Ectodermal cell (in vitro differentiated cells): ENCODE measurements around the gene IL22.
"Not testable (repeated sequence)": the region's sequence is repeated elsewhere in the genome, so short reads cannot be mapped to it uniquely, and the experiment has no call there.

Experiments
- H3K27ac ChIP-seq: 2 replicates; pipeline ENCODE4 v1.7.0; 2013; ENCODE audit warnings: mild to moderate bottlenecking, low read depth, low read length; ENCODE audit not compliant: insufficient read depth, poor library complexity, severe bottlenecking
- H3K27me3 ChIP-seq: 2 replicates; pipeline ENCODE4 v1.7.0; 2013; ENCODE audit warnings: mild to moderate bottlenecking, low read length; ENCODE audit not compliant: insufficient read depth, control insufficient read depth, poor library complexity, severe bottlenecking
- H3K36me3 ChIP-seq: one replicate; pipeline ENCODE4 v1.7.0; 2013; ENCODE audit warnings: low read length; ENCODE audit not compliant: control insufficient read depth, insufficient read depth
- H3K4me1 ChIP-seq: one replicate; pipeline ENCODE4 v1.7.0; 2013; ENCODE audit warnings: low read length; ENCODE audit not compliant: control insufficient read depth, insufficient read depth
- H3K4me3 ChIP-seq: 2 replicates; pipeline ENCODE4 v1.7.0; 2013; ENCODE audit warnings: low read depth, low read length, control low read depth; ENCODE audit not compliant: insufficient read depth
- H3K9me3 ChIP-seq: 2 replicates; pipeline ENCODE4 v1.7.0; 2013; ENCODE audit warnings: mild to moderate bottlenecking, low read length, moderate library complexity; ENCODE audit not compliant: control insufficient read depth
- WGBS, 2 experiments: methylation state at CpG; one replicate each; pipeline ENCODE4 v1.1.7; 2013; ENCODE audit warnings: missing lambda C conversion rate in 2 of 2; 5-methylcytosine and 5-hydroxymethylcytosine counted together

IL22 gene

DNA sequence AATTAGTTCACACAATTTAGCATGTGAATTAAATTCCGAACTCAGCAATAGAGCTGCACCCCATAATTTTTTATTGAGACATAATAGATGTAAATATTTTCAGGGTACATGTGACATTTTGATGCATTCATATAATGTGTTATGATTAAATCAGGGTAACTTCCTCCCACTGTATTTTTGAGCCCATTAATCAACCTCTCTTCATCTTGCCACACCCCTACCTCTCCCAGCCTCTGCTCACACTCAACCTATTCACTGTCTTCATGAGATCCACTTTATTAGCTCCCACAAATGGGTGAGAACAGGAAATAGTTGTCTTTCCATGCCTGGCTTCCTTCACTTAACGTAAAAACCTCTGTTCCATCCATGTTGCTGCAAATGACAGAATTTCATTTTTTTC lies 42.5 kb downstream of the IL22 start:
- Histone ChIP-seq H3K27ac (no peak overlapping the region), H3K4me1 (no peaks in the 10 kb centered on the region)
- 87 to 99% methylated on average over 1 to 2 of the region's 2 CpGs for WGBS, 2 experiments

DNA sequence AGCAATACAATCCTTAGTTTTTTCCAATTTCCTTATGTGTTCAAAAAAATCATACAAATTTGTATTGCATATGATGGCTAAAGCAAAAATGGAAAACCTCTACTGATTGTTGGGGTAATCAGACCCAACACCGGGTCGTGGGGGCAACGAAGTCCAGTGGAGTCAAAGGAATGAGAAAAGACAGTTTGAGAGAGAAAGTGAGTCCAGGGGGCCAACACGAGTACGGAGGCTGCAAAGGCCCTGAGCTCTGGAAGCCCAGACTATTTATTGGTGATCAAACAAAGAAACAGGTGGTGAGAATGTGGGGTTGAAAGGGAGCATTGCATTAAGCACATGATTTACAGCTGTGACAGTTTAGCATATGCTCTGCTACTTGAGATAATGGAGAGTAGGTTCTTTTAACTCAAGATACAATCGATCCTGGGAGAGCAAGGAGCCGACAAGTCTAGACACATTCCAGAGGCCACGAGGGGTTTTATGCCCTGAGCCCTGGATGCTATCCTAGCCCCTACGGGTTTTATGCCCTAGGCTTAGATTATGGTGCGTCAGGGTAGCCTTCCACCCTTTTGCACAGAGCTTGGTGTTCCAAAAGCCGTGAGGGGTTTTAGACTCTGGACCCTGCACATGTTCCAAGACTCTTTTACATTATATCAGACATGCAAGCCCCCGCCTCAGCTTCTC lies 44.2 kb downstream of the IL22 start:
- not testable (repeated sequence) for H3K9me3 ChIP-seq, H3K36me3 ChIP-seq, H3K4me1 ChIP-seq, H3K4me3 ChIP-seq, H3K27me3 ChIP-seq, H3K27ac ChIP-seq
- WGBS, 2 experiments = 69 to 73% methylated on average over 11 of the region's 12 CpGs

More for the DNA sequence above, 42.5 kb downstream of the IL22 start:
- no peaks in the 10 kb centered on the region for H3K9me3 ChIP-seq
- no peaks in the 10 kb centered on the region for H3K36me3 ChIP-seq
- no peak overlapping the region for H3K4me3 ChIP-seq
- no peaks in the 10 kb centered on the region for H3K27me3 ChIP-seq

DNA sequence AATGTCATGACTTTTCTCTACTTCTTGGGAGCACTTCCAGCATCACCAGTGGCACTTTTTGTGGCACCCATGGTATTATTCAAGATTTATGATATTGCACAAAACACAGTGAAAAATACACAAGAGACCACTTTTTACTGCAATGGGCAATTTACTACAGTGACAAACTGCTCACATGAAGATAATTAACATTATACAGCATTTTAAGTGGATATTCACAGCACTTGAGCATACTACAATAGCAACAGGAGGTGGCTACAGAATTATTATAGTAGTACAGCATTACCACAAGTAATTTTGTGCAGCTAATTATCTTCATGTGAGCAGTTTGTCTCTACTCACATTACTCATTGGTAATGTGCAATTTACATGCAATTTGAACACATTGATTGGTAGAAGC lies 46.1 kb downstream of the IL22 start:
- Histone ChIP-seq H3K9me3 (no peaks in the 10 kb centered on the region), H3K4me3 (no peak overlapping the region), H3K27me3 (no peaks in the 10 kb centered on the region), H3K4me1 (no peaks in the 10 kb centered on the region), H3K27ac (no peak overlapping the region), H3K36me3 (no peaks in the 10 kb centered on the region)

DNA sequence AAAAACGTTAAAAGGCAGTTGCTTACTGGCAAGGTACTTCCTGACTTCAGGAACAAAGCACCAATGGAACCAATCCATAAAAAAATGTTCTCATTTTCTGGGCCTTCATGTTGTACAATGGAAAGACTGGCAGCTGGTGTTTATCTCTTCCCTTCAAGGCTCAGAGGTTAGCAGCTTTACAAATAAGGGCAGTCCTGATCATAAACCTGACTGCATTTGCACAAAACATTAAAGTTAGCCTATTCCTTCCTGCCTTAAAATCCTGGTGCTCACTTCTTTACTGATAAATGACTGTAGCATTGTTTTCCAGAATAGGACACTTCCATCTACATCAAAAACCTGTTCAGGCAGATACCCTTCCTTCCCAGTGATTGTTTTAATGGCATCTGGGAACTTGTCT lies 47.0 kb downstream of the IL22 start:
- no peak overlapping the region for H3K27ac ChIP-seq
- H3K4me3 ChIP-seq = no peak overlapping the region
- no peaks in the 10 kb centered on the region for H3K9me3 ChIP-seq
- H3K4me1 ChIP-seq = no peaks in the 10 kb centered on the region
- no peaks in the 10 kb centered on the region for H3K27me3 ChIP-seq
- H3K36me3 ChIP-seq = no peaks in the 10 kb centered on the region
- WGBS, 2 experiments = 79 to 82% methylated on average over 1 of the region's 1 CpG

DNA sequence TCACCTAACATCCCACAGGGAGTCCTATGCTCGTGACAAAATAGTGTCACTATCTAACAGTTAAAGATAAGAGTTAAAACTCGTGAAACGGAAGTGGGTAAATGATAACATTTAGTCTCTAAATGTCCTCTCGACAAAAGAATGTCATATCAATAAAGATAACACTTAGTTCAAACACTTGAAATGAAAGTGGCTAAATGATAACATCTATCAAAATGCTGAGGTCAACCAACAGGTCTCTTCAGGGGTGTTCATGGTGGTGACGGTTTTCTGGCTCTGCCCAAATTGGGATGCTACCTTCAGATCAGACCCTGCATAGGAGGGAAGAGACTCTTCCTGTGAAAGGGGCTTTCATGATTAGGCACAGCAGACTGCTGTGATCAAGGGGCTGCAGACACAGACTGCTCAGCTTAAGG lies 49.9 kb downstream of the IL22 start:
- Histone ChIP-seq H3K27me3 (no peaks in the 10 kb centered on the region), H3K4me3 (no peak overlapping the region), H3K9me3 (no peaks in the 10 kb centered on the region), H3K27ac (no peak overlapping the region), H3K4me1 (no peaks in the 10 kb centered on the region), H3K36me3 (no peaks in the 10 kb centered on the region)
- 93 to 96% methylated on average over 2 to 5 of the region's 5 CpGs for WGBS, 2 experiments

DNA sequence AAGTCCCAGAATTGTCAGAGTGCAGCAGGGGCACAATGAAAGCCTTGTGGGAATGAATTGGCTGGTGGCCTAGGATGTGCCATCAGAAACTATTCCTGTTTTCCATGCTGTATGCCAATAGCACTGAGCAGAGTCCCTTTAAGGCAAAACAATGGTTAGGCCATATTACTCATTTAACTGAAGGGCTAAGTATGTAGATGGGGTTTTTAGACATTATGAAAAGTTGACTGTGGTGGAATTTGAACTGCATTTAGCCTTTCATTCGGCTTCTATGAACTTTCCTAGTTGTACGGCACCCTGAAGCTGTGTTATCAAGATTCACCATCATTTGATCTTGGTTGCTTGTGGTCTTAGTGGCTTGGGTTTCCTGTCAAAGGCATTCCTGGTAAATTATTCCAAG lies 52.5 kb downstream of the IL22 start:
- Histone ChIP-seq H3K36me3 (no peaks in the 10 kb centered on the region), H3K27ac (no peak overlapping the region), H3K4me3 (no peak overlapping the region), H3K9me3 (no peaks in the 10 kb centered on the region), H3K4me1 (no peaks in the 10 kb centered on the region), H3K27me3 (no peaks in the 10 kb centered on the region)
- 96% methylated on average over 2 of the region's 2 CpGs for WGBS, 2 experiments

DNA sequence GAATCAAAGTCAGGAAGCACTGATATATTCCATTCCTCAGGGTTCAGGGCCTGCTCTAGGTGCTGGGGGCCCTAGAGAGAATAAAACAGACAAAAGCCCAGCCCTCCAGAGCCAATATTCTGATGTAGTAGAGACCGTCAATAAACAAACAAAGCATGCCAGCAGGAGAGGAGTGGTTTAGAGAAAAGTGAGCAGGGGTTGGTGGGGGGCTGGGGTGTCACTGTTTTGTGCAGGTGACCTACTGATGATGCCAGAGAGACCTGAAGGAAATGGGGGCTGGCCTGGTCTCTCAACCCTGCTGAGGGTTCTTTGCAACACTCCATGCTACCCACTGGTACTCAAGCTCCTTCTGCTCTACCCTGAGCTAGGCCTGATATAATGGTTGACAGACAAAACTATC lies 54.3 kb downstream of the IL22 start:
- Histone ChIP-seq H3K4me3 (no peak overlapping the region), H3K27ac (no peak overlapping the region), H3K36me3 (no peaks in the 10 kb centered on the region), H3K4me1 (no peaks in the 10 kb centered on the region), H3K9me3 (no peaks in the 10 kb centered on the region), H3K27me3 (no peaks in the 10 kb centered on the region)
- 61 to 77% methylated on average over 1 of the region's 1 CpG for WGBS, 2 experiments

DNA sequence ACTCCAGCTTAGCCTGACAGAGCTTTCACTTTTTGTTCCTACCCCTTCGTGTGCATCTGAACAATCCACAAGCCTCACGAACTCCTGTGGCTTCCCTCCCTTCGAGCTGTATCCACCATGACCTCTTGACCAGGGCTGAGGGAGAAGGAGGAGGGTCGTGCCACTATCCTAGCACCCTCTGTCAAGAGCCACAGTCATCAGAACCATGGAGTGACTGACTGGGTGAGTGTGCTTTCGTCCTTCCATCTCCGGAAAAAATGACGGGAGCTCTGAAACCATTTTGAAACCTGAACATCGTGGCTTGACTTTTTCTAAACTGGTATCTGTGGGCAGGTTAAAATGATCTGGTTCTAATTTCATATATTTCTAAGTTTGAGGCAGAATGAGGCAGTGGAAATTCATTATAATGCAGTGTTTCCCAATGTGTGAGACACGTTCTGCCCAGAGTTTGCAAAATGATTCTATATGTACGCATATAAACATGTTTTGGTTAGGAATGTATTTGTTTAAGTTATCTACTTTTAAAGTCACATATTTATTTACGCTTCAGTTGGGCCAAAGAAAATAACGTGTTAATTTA lies 54.8 kb downstream of the IL22 start:
- H3K9me3 ChIP-seq = no peaks in the 10 kb centered on the region
- H3K27me3 ChIP-seq = no peaks in the 10 kb centered on the region
- WGBS, 2 experiments = 91 to 95% methylated on average over 12 of the region's 12 CpGs
- no peak overlapping the region for H3K27ac ChIP-seq
- H3K4me3 ChIP-seq = no peak overlapping the region
- no peaks in the 10 kb centered on the region for H3K36me3 ChIP-seq
- no peaks in the 10 kb centered on the region for H3K4me1 ChIP-seq
